Stimulated activated effector memory CD8-positive, alpha-beta T cell treated with anti-CD3 and anti-CD28 coated beads, Interleukin-12 subunit alpha, Interleukin-12 subunit beta, amount 100 ng/mL, for 72 hours (primary cell): ENCODE results near the gene OR10G7.
"Not testable (repeated sequence)": the region's sequence is repeated elsewhere in the genome, so short reads cannot be mapped to it uniquely, and the experiment has no call there.

Experiments
- ATAC-seq: fragments of 150-1000 bp; cut with Tn5 transposase; 2 replicates; pipeline ENCODE4 v1.10.0; 2021
- DNase-seq, 2 donors: peaks; one replicate each; pipeline ENCODE4 v3.0.0; 2021 to 2022; ENCODE audit warnings: low spot score in 2 of 2
- H3K27ac Mint-ChIP-seq: one replicate; pipeline ENCODE4 v1.8.0; 2022; ENCODE audit warnings: mild to moderate bottlenecking, mixed read lengths
- H3K36me3 Mint-ChIP-seq: one replicate; pipeline ENCODE4 v1.8.0; 2022; ENCODE audit warnings: mild to moderate bottlenecking, mixed read lengths
- H3K4me1 Mint-ChIP-seq: one replicate; pipeline ENCODE4 v1.8.0; 2022; ENCODE audit warnings: mixed read lengths
- H3K4me3 Mint-ChIP-seq: one replicate; pipeline ENCODE4 v1.8.0; 2022; ENCODE audit warnings: mild to moderate bottlenecking, mixed read lengths
- H3K9me3 Mint-ChIP-seq: one replicate; pipeline ENCODE4 v1.8.0; 2022; ENCODE audit warnings: mixed read lengths

OR10G7 gene

GRCh38 chr11:124069429-124070401 lies 28.6 kb upstream of the OR10G7 start:
- peak in 1 of 2 donors; percentile 61 for DNase-seq
- ATAC-seq: peak; percentile 84
- no peaks in the 10 kb centered on the region for H3K4me1 Mint-ChIP-seq
- no peak overlapping the region for H3K27ac Mint-ChIP-seq
- H3K4me3 Mint-ChIP-seq: no peak overlapping the region
- H3K9me3 Mint-ChIP-seq: no peaks in the 10 kb centered on the region
- H3K36me3 Mint-ChIP-seq: no peaks in the 10 kb centered on the region

DNA sequence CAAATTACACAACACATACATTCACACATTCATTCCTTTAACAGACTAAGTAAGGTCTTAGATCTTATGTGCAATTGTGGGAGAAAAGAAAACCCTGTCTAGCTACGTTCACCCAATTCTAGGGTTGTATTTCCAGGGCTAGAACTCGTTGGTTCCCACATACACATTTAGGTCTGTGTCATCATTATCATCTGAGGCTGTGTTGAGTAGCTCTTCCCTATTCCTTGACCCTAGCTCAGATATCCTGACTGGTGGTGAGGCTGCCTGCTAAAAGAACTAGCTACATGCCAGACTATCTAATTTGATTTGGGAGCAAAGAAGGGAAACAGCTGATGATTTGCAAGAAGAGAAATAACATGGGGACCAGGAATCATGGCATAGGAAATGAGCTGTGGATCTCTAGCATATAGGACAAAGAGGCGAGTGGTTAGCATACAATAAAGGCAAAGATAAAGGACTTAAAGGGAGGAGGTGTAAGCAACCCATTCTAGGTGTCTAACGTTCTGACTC lies 27.5 kb upstream of the OR10G7 start:
- Mint-ChIP-seq H3K4me3 (no peak overlapping the region), H3K36me3 (no peaks in the 10 kb centered on the region), H3K27ac (no peak overlapping the region), H3K4me1 (no peaks in the 10 kb centered on the region), H3K9me3 (no peaks in the 10 kb centered on the region)
- DNase-seq: no peak
- no peak for ATAC-seq

GRCh38 chr11:124052966-124053365 lies 11.8 kb upstream of the OR10G7 start:
- H3K27ac Mint-ChIP-seq: no peak overlapping the region
- DNase-seq (no peak), ATAC-seq (no peak)
- H3K4me3 Mint-ChIP-seq: no peak overlapping the region
- no peaks in the 10 kb centered on the region for H3K9me3 Mint-ChIP-seq
- H3K36me3 Mint-ChIP-seq: no peaks in the 10 kb centered on the region
- H3K4me1 Mint-ChIP-seq: no peaks in the 10 kb centered on the region

DNA sequence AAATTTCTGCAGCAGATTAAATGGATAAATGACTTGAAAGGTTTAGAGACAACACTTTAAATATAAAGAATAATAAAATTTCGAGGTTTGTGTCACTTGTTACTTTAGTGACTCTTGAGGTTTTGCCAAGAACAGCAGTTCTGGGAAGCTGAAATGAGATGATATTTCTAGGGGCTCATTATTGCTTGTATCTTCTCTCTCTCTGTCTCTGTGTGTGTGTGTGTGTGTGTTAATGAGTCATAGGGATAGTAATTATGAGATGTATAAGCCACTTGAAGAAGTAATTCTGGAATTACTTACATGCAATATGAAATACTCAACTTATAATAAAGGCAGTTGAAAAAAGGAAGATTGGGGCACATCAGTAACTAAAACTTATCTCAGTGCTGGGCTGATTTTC lies 9.6 kb upstream of the OR10G7 start:
- Mint-ChIP-seq H3K4me1 (no peaks in the 10 kb centered on the region), H3K4me3 (no peak overlapping the region), H3K36me3 (no peaks in the 10 kb centered on the region), H3K9me3 (no peaks in the 10 kb centered on the region), H3K27ac (no peak overlapping the region)
- peak; percentile 54 for ATAC-seq
- no peak for DNase-seq

DNA sequence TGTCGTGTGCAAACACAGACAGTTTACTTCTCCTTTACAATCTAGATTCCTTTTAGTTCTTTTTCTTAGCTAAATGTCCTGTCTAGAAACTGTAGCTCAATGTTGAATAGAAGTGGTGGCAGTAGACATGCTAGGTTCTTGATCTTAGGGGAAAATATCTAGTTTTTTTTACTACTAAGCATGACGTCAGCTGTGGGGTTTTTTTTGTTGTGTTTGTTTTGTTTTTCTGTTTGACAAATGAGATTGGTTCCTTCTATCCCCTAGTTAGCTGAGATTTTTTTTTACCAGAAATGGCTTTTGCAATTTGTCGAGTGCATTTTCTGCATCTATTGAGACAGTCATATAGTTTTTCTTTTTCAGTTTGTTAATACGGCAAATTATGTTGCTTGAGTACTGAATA lies 2.3 kb upstream of the OR10G7 start:
- no peak for ATAC-seq
- no peaks in the 10 kb centered on the region for H3K4me1 Mint-ChIP-seq
- H3K36me3 Mint-ChIP-seq: no peaks in the 10 kb centered on the region

GRCh38 chr11:124039557-124039956 lies 1.6 kb downstream of the OR10G7 start:
- Mint-ChIP-seq H3K9me3 (no peaks in the 10 kb centered on the region), H3K36me3 (no peaks in the 10 kb centered on the region), H3K4me3 (no peak overlapping the region), H3K4me1 (no peaks in the 10 kb centered on the region), H3K27ac (no peak overlapping the region)
- DNase-seq: no peak
- no peak for ATAC-seq

More for the DNA sequence above, 2.3 kb upstream of the OR10G7 start:
- DNase-seq: no peak
- H3K4me3 Mint-ChIP-seq: no peak overlapping the region
- no peak overlapping the region for H3K27ac Mint-ChIP-seq
- H3K9me3 Mint-ChIP-seq: no peaks in the 10 kb centered on the region

DNA sequence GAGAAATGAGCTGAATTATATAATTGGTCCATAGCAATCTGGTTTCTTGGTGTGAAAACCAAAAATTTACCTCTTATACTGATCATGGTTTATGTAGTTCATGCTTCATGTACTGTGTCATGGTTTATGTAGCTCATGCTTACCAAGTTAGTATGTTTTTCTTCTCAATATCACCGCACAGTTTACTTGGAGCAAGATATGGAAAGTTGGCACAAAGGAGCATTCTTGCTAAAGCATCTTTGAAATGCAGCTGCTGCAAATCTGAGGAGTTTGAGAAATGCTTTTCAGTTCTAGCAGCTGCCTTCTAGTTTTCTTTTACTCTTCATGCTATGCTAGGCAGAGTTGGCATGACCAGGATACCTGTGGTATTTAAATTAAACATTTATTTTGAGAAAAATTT lies 4.5 kb downstream of the OR10G7 start:
- Mint-ChIP-seq H3K4me3 (no peak overlapping the region), H3K4me1 (no peaks in the 10 kb centered on the region), H3K27ac (no peak overlapping the region), H3K9me3 (no peaks in the 10 kb centered on the region), H3K36me3 (no peaks in the 10 kb centered on the region)
- DNase-seq (no peak), ATAC-seq (no peak)

GRCh38 chr11:124026498-124026897 lies 14.6 kb downstream of the OR10G7 start, which contains the start of gene OR10G8:
Gene OR10G8, plus strand, starts transcription at chr11:124026798. Its CDS starts 2,825 bp downstream, at chr11:124029623.
- H3K4me1 Mint-ChIP-seq: no peaks in the 10 kb centered on the region
- no peak within 1 kb of the TSS for H3K4me3 Mint-ChIP-seq
- H3K27ac Mint-ChIP-seq: no peak within 1 kb of the TSS
- no peaks in the 10 kb centered on the region for H3K9me3 Mint-ChIP-seq
- ATAC-seq (no peak), DNase-seq (no peak)
- no peaks in the 10 kb centered on the region for H3K36me3 Mint-ChIP-seq

DNA sequence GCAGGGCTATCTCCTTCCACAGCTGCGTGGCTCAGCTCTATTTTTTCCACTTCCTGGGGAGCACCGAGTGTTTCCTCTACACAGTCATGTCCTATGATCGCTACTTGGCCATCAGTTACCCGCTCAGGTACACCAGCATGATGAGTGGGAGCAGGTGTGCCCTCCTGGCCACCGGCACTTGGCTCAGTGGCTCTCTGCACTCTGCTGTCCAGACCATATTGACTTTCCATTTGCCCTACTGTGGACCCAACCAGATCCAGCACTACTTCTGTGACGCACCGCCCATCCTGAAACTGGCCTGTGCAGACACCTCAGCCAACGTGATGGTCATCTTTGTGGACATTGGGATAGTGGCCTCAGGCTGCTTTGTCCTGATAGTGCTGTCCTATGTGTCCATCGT lies 25.3 kb downstream of the OR10G7 start:
- not testable (repeated sequence) for H3K9me3 Mint-ChIP-seq, H3K36me3 Mint-ChIP-seq, DNase-seq, H3K4me3 Mint-ChIP-seq, H3K4me1 Mint-ChIP-seq, H3K27ac Mint-ChIP-seq
- peak; percentile 51 for ATAC-seq

- DNase-seq: no peak
- H3K27ac Mint-ChIP-seq: no peak within 1 kb of the TSS
- no peaks in the 10 kb centered on the region for H3K36me3 Mint-ChIP-seq
- H3K9me3 Mint-ChIP-seq: no peaks in the 10 kb centered on the region
- no peak within 1 kb of the TSS for H3K4me3 Mint-ChIP-seq
- no peaks in the 10 kb centered on the region for H3K4me1 Mint-ChIP-seq
- no peak for ATAC-seq
These were observed 28.4 kb downstream of the OR10G7 start, which contains the start of gene OR10G4 for GRCh38 chr11:124012697-124013096. Gene OR10G4, plus strand, starts transcription at chr11:124012997. Its CDS starts 2,578 bp downstream, at chr11:124015575.

DNA sequence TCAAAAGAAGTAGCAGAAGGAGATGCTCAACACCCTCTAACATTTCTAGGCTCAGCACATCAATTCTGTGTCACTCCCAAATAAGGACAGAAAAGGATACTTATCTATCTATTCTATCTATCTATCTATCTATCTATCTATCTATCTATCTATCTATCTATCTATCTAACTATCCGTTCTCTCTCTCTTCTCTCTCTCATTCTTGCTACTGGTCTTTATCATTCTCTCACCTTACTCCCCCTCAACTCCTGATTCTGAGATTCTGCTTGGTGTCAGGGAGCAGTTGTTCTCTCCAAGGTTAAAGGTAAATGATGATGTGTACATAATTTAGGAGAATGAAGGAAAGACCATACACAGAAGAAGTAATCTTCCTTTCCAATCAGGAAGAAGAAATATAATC lies 46.0 kb downstream of the OR10G7 start, which contains the start of gene OR10G6:
Gene OR10G6 (minus strand): TSS at position 43 of the 400 bp plus-strand sequence. CDS start 0 bp downstream, at position 43.
- H3K4me3 Mint-ChIP-seq: no peak within 1 kb of the TSS
- DNase-seq (no peak), ATAC-seq (no peak)
- peaks cover 4% of the 10 kb centered on the region for H3K9me3 Mint-ChIP-seq
- no peaks in the 10 kb centered on the region for H3K36me3 Mint-ChIP-seq
- H3K27ac Mint-ChIP-seq: no peak within 1 kb of the TSS
- H3K4me1 Mint-ChIP-seq: no peaks in the 10 kb centered on the region
